GM12892 (cell line): ENCODE measurements around the gene EXOC6B.
"Not testable (repeated sequence)": the region's sequence is repeated elsewhere in the genome, so short reads cannot be mapped to it uniquely, and the experiment has no call there.

Experiments
- DNase-seq: peaks from one replicate; pipeline ENCODE4 v3.0.0; 2011; ENCODE audit not compliant: insufficient read length
- FAIRE-seq: peaks from 2 replicates; lab custom pipeline; 2011; peaks lifted over from hg19 to GRCh38; lab: Jason Lieb, UNC
- POLR2A ChIP-seq: IDR thresholded peaks from 2 replicates; pipeline ENCODE4 v1.6.1; 2011; ENCODE audit warnings: low read depth, low read length, control low read depth
- POLR2AphosphoS5 ChIP-seq: IDR thresholded peaks from 2 replicates; pipeline ENCODE4 v1.6.1; 2011; ENCODE audit warnings: low read depth, low read length, control low read depth
- TAF1 ChIP-seq: IDR thresholded peaks from 2 replicates; pipeline ENCODE4 v1.6.1; 2011; ENCODE audit warnings: low read depth, mild to moderate bottlenecking, control low read depth, low read length, borderline replicate concordance

The EXOC6B gene

GRCh38 chr2:72544554-72544953, 281.3 kb downstream of the EXOC6B start:
- TF ChIP-seq POLR2A (no peak), POLR2AphosphoS5 (no peak), TAF1 (no peak)
- FAIRE-seq (no peak), DNase-seq (no peak)

DNA sequence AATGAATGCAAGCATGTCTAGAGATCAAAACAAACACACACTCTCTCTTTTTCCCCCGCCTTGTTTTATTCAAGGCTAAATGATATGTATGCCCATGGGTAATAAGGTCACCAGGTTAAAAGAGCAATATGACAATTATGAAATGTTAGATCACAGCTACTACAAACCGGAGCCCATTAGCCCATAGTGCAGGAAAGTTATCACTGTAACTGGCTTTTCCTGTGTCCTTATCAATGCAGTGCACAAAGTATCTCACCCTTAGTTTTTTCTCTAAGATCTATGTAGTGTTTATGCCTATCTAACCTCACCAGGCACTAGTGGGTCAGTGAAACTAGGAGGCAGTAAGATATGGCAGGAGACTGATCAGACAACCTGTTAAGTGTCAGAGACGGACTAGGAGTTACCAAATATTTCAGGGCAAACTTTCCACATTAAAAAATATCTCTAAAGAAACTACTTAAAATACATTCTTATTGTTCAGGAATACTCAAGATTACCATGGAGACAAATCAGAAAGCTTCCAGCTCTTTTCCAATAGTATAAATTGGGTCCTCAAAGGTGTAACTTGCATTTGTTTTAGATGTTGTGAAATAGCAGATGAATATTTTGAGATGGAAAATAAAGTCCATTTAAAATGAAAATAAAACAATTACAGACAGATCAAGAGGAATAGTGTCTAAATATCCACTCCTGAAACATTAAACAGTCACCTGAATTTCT, 282.2 kb downstream of the EXOC6B start:
- DNase-seq (no peak), FAIRE-seq (no peak)
- TF ChIP-seq POLR2AphosphoS5 (no peak), TAF1 (no peak), POLR2A (no peak)

DNA sequence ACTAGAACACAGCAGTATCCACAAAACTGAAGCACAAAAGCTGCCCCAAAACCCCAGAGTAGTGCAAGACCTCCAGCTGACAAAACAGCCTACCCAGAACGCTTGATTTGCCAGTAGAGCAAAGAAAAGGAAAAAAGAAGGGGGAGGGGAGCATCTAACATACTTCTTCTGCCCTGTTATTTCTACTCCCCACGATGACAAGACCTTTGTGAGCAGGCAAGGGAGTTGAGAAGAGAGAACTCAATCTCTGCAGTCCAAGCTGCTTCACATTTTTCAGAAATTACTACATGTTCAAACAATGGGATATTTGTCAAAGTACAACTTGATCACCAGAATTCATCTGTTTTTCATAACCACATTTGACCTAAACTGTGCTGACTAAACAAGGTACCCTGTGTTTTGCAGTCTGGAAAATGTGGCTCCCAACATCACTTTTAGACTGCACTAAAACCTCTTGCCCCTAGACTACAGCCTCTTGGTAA, 286.7 kb downstream of the EXOC6B start:
- FAIRE-seq (no peak), DNase-seq (no peak)
- TF ChIP-seq TAF1 (no peak), POLR2A (no peak), POLR2AphosphoS5 (no peak)

DNA sequence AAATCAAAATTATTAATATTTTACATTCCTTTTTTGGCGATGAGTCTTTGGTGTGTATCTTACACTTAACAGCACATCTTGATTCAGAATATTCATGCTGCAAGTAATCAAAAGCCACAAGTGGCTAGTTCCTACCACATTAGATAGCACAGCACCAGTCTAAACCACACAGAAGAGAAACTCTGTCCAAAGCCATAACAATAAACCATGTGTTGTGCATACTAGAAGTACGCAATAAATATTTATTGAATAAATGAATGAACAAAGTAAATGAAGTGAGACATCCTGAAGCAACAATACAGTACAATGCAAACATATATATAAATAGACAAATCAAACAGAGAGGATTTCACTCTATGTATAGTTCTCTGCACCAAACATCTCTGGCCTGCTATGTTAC, 287.3 kb downstream of the EXOC6B start:
- TF ChIP-seq TAF1 (no peak), POLR2AphosphoS5 (no peak), POLR2A (no peak)
- FAIRE-seq (no peak), DNase-seq (no peak)

- DNase-seq: not testable (repeated sequence)
These were observed 290.2 kb downstream of the EXOC6B start for GRCh38 chr2:72535586-72535985.

GRCh38 chr2:72533765-72534164, 292.1 kb downstream of the EXOC6B start:
- no peak for DNase-seq
- TF ChIP-seq POLR2AphosphoS5 (no peak), POLR2A (no peak), TAF1 (no peak)
- FAIRE-seq: no peak

More at GRCh38 chr2:72535586-72535985, 290.2 kb downstream of the EXOC6B start:
- FAIRE-seq: not testable (repeated sequence)

DNA sequence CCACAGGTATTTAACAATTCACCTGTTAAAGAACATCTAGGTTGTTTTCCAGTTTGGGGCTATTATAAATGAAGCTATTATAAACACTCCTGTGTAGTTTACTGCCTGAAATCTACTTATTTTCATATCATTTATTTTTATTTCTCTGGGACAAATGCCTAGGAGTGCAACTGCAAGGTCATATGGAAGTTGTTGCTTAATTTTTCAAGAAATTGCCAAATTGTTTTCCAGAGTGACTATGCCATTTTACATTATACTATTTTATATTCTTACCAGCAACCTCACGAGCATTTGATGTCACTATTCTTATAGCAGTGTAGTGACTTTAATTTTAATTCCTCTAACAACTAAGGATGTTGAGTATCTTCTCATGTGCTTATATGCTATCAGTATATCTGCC, 298.4 kb downstream of the EXOC6B start:
- DNase-seq: no peak
- no peak for TF ChIP-seq POLR2A
- TF ChIP-seq POLR2AphosphoS5: no peak
- TF ChIP-seq TAF1: no peak
- FAIRE-seq: no peak

- DNase-seq (no peak), FAIRE-seq (no peak)
- TF ChIP-seq POLR2AphosphoS5 (no peak), TAF1 (no peak)
These were observed 299.2 kb downstream of the EXOC6B start for GRCh38 chr2:72526623-72527022.

DNA sequence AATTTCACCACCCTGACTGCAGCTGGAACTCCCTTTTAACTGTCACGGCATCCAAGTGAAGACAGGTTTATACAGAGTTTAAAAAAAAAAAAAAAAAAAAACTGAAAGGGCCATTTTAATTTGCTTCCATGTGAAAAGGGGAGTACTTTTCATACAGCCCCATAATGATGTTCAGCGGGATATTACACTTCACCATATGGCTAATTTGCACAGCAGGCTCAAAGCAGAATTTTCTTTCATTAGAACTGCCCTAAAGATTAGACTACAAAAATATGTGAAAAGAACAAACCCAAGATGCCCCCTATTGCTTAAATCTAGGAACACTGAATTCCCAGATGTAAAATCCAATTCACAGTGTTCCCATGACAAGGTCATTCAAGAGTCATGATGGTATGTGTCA, 301.8 kb downstream of the EXOC6B start:
- no peak for DNase-seq
- no peak for FAIRE-seq
- TF ChIP-seq TAF1 (no peak), POLR2A (no peak), POLR2AphosphoS5 (no peak)

DNA sequence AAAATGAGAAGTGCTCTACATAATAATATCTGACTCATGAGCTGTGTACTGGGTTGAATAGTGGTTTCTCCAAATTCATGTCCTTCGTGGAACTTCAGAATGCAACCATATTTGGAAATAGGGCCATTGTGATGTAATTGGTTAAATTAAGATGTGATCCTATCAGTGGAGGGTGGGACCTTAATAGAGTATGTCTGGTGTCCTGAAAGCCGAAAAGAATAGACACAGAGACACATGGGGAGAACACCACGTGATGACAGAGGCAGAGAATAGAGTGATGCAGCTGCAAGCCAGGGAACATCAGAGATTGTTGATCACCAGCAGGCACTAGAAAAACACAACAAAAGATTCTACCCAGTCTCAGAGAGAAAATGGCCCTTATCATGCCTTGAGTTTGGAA, 310.1 kb downstream of the EXOC6B start:
- DNase-seq (no peak), FAIRE-seq (no peak)
- TF ChIP-seq TAF1 (no peak), POLR2AphosphoS5 (no peak), POLR2A (no peak)

DNA sequence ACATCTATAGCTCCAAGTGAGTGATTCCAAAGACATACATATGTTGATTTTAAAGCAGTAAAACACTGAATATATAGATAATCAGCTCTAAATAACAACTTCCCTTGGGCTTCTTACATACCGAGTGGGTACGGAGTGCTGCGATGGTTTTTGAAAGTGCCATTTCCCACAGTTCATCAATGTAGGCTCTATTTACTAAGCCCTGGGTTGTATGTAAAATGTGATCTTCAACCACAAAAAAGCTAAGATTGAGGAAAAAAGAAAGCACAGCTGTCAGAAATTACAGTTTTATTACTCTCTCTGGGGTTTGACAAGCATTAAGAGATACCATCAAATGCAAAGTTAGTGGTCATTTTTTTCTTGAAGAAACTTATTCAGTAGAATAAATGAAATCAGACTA, 312.8 kb downstream of the EXOC6B start:
- TF ChIP-seq POLR2A: no peak
- TF ChIP-seq POLR2AphosphoS5: no peak
- no peak for TF ChIP-seq TAF1
- DNase-seq: no peak
- FAIRE-seq: no peak

GRCh38 chr2:72512376-72512775, 313.5 kb downstream of the EXOC6B start:
- FAIRE-seq (no peak), DNase-seq (no peak)
- TF ChIP-seq POLR2A (no peak), POLR2AphosphoS5 (no peak), TAF1 (no peak)
